ENCODE results near the gene ZNF516.
"Not testable (repeated sequence)": the region's sequence is repeated elsewhere in the genome, so short reads cannot be mapped to it uniquely, and the experiment has no call there.

The ZNF516 gene, protein sequence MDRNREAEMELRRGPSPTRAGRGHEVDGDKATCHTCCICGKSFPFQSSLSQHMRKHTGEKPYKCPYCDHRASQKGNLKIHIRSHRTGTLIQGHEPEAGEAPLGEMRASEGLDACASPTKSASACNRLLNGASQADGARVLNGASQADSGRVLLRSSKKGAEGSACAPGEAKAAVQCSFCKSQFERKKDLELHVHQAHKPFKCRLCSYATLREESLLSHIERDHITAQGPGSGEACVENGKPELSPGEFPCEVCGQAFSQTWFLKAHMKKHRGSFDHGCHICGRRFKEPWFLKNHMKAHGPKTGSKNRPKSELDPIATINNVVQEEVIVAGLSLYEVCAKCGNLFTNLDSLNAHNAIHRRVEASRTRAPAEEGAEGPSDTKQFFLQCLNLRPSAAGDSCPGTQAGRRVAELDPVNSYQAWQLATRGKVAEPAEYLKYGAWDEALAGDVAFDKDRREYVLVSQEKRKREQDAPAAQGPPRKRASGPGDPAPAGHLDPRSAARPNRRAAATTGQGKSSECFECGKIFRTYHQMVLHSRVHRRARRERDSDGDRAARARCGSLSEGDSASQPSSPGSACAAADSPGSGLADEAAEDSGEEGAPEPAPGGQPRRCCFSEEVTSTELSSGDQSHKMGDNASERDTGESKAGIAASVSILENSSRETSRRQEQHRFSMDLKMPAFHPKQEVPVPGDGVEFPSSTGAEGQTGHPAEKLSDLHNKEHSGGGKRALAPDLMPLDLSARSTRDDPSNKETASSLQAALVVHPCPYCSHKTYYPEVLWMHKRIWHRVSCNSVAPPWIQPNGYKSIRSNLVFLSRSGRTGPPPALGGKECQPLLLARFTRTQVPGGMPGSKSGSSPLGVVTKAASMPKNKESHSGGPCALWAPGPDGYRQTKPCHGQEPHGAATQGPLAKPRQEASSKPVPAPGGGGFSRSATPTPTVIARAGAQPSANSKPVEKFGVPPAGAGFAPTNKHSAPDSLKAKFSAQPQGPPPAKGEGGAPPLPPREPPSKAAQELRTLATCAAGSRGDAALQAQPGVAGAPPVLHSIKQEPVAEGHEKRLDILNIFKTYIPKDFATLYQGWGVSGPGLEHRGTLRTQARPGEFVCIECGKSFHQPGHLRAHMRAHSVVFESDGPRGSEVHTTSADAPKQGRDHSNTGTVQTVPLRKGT

DNA sequence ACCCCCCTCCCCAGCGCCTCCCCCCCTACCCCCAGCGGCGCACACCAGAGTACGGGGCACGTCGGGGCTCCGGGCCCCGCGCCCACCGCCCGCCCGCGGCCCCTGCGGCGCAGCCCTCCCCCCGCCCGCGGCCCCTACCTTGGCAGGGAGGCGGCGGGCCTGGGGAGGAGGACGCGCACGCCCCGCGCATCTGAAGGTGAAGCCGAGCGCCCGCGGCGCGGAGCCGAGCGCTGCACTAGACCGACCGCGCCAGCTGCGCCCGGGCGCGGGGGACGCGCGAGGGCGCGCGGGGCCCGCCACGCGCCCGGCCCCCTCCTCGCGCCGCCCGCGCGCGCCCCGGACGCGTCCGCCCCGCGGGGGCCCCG is at the start of gene ZNF516:
TSS of gene ZNF516 (minus strand) at position 237 of the 365 bp plus-strand sequence. CDS start 52,188 bp downstream, outside the sequence.
- Histone ChIP-seq H2AFZ (ENCODE audit: low read length) (peak within 1 kb of the TSS; percentile 36), H3K9me2 (ENCODE audit: low read depth, low read length) (no peaks in the 10 kb centered on the region), H3K9me3 (ENCODE audit: low read length) (no peaks in the 10 kb centered on the region), H4K20me1 (ENCODE audit: insufficient read depth, low read length) (no peaks in the 10 kb centered on the region), H3K36me3 (ENCODE audit: insufficient read depth, low read length) (no peaks in the 10 kb centered on the region), H3K4me1 (ENCODE audit: insufficient read depth, low read length, severe bottlenecking) (peaks cover 45% of the 10 kb centered on the region), H3K27me3 (ENCODE audit: insufficient read depth, low read length) (no peaks in the 10 kb centered on the region), H3K27ac (ENCODE audit: low read depth, low read length, poor library complexity, severe bottlenecking) (peak within 1 kb of the TSS; percentile 92), H3K4me2 (ENCODE audit: low read length) (peak within 1 kb of the TSS; percentile 80), H3K79me2 (ENCODE audit: insufficient read depth, low read length) (peaks cover 4% of the 10 kb centered on the region), H3K9ac (ENCODE audit: low read length) (peak within 1 kb of the TSS; percentile 72), H3K4me3 (ENCODE audit: low read depth, low read length, poor library complexity, severe bottlenecking) (peak within 1 kb of the TSS; percentile 94), H3F3A (ENCODE audit: insufficient read depth, low read length) (no peaks in the 10 kb centered on the region)
- TF ChIP-seq CTCF (IDR thresholded peaks at IDR 0.05; ENCODE audit: low read length), result no peak
- no peak for TF ChIP-seq EZH2 (IDR thresholded peaks at IDR 0.05; ENCODE audit: borderline replicate concordance, low read length)

DNA sequence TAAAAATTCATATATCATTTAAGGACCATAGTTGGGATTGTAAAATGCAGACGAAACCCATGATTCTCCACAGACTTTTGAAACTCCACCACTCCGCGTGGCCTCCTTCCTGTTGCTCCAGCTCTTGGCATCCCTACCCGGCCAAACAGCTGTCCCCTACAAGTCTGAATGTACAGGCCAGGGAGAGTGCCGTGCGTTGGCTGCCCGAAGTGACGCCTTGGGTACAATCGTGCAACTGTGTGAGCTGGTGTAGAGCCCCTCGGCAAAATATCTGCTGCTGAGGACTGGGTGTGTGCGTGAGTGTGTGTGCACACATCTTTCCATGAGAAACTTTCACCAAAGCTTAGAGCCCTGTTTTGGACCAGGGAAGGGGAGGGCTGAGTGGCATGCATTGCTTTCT is 43.8 kb upstream of the ZNF516 start:
- TF ChIP-seq EZH2 (IDR thresholded peaks at IDR 0.05; ENCODE audit: borderline replicate concordance, low read length) (no peak), CTCF (IDR thresholded peaks at IDR 0.05; ENCODE audit: low read length) (no peak)
- Histone ChIP-seq H3K9ac (ENCODE audit: low read length) (no peak overlapping the region), H3K9me3 (ENCODE audit: low read length) (no peaks in the 10 kb centered on the region), H3K4me1 (ENCODE audit: insufficient read depth, low read length, severe bottlenecking) (no peaks in the 10 kb centered on the region), H3F3A (ENCODE audit: insufficient read depth, low read length) (no peaks in the 10 kb centered on the region), H3K9me2 (ENCODE audit: low read depth, low read length) (no peaks in the 10 kb centered on the region), H3K27me3 (ENCODE audit: insufficient read depth, low read length) (no peaks in the 10 kb centered on the region), H4K20me1 (ENCODE audit: insufficient read depth, low read length) (no peaks in the 10 kb centered on the region), H3K27ac (ENCODE audit: low read depth, low read length, poor library complexity, severe bottlenecking) (no peak overlapping the region), H2AFZ (ENCODE audit: low read length) (no peak overlapping the region), H3K4me3 (ENCODE audit: low read depth, low read length, poor library complexity, severe bottlenecking) (no peak overlapping the region), H3K4me2 (ENCODE audit: low read length) (no peak overlapping the region), H3K79me2 (ENCODE audit: insufficient read depth, low read length) (no peaks in the 10 kb centered on the region), H3K36me3 (ENCODE audit: insufficient read depth, low read length) (no peaks in the 10 kb centered on the region)

- no peak overlapping the region for H3K4me2 ChIP-seq (ENCODE audit: low read length)
- H4K20me1 ChIP-seq (ENCODE audit: insufficient read depth, low read length), result no peaks in the 10 kb centered on the region
- no peaks in the 10 kb centered on the region for H3K9me2 ChIP-seq (ENCODE audit: low read depth, low read length)
- H3K9me3 ChIP-seq (ENCODE audit: low read length), result no peaks in the 10 kb centered on the region
- H3K4me3 ChIP-seq (ENCODE audit: low read depth, low read length, poor library complexity, severe bottlenecking), result no peak overlapping the region
- H3K27ac ChIP-seq (ENCODE audit: low read depth, low read length, poor library complexity, severe bottlenecking), result no peak overlapping the region
- H2AFZ ChIP-seq (ENCODE audit: low read length), result no peak overlapping the region
- TF ChIP-seq EZH2 (IDR thresholded peaks at IDR 0.05; ENCODE audit: borderline replicate concordance, low read length) (no peak), CTCF (IDR thresholded peaks at IDR 0.05; ENCODE audit: low read length) (no peak)
- H3K79me2 ChIP-seq (ENCODE audit: insufficient read depth, low read length), result no peaks in the 10 kb centered on the region
- no peaks in the 10 kb centered on the region for H3F3A ChIP-seq (ENCODE audit: insufficient read depth, low read length)
- no peak overlapping the region for H3K9ac ChIP-seq (ENCODE audit: low read length)
- no peaks in the 10 kb centered on the region for H3K4me1 ChIP-seq (ENCODE audit: insufficient read depth, low read length, severe bottlenecking)
- H3K36me3 ChIP-seq (ENCODE audit: insufficient read depth, low read length), result no peaks in the 10 kb centered on the region
- H3K27me3 ChIP-seq (ENCODE audit: insufficient read depth, low read length), result no peaks in the 10 kb centered on the region
Observed at GRCh38 chr18:76537621-76538020, 42.6 kb upstream of the ZNF516 start.

- not testable (repeated sequence) for H4K20me1 ChIP-seq (ENCODE audit: insufficient read depth, low read length); H3F3A ChIP-seq (ENCODE audit: insufficient read depth, low read length); H3K27me3 ChIP-seq (ENCODE audit: insufficient read depth, low read length); H3K9ac ChIP-seq (ENCODE audit: low read length); H3K79me2 ChIP-seq (ENCODE audit: insufficient read depth, low read length); H2AFZ ChIP-seq (ENCODE audit: low read length); H3K4me1 ChIP-seq (ENCODE audit: insufficient read depth, low read length, severe bottlenecking); H3K9me3 ChIP-seq (ENCODE audit: low read length); H3K36me3 ChIP-seq (ENCODE audit: insufficient read depth, low read length); H3K9me2 ChIP-seq (ENCODE audit: low read depth, low read length); H3K4me3 ChIP-seq (ENCODE audit: low read depth, low read length, poor library complexity, severe bottlenecking); H3K27ac ChIP-seq (ENCODE audit: low read depth, low read length, poor library complexity, severe bottlenecking); H3K4me2 ChIP-seq (ENCODE audit: low read length)
Observed at GRCh38 chr18:76536593-76536992, 41.6 kb upstream of the ZNF516 start.

Measured in OCI-LY1 (cell line).